Measurements from ENCODE around the gene SUPT5H.
A peak's percentile ranks its signal among the peaks of the same experiment; 100 is the strongest.
"Not testable (repeated sequence)": the region's sequence is repeated elsewhere in the genome, so short reads cannot be mapped to it uniquely, and the experiment has no call there.

The SUPT5H gene

GRCh38 chr19:39465956-39466747 is 20.8 kb downstream of the SUPT5H start:
- no peak for DNase-seq (ENCODE audit: low read depth)

GRCh38 chr19:39467941-39468340 is 22.6 kb downstream of the SUPT5H start:
- no peak for DNase-seq (ENCODE audit: low read depth)

GRCh38 chr19:39469036-39469435 is 23.7 kb downstream of the SUPT5H start:
- no peak for DNase-seq (ENCODE audit: low read depth)

- DNase-seq (ENCODE audit: low read depth) = no peak
Observed at GRCh38 chr19:39469567-39469966, 24.2 kb downstream of the SUPT5H start.

- no peak for DNase-seq (ENCODE audit: low read depth)
Observed at GRCh38 chr19:39470724-39471339, 25.4 kb downstream of the SUPT5H start.

- no peak for DNase-seq (ENCODE audit: low read depth)
Observed at GRCh38 chr19:39471756-39472536, 26.6 kb downstream of the SUPT5H start.

- DNase-seq (ENCODE audit: low read depth) = no peak
Observed at GRCh38 chr19:39472746-39473442, 27.5 kb downstream of the SUPT5H start.

- no peak for DNase-seq (ENCODE audit: low read depth)
Observed at GRCh38 chr19:39473443-39473960, 28.1 kb downstream of the SUPT5H start.

GRCh38 chr19:39474139-39474620 is 28.8 kb downstream of the SUPT5H start:
- no peak for DNase-seq (ENCODE audit: low read depth)

GRCh38 chr19:39475748-39476147 is 30.4 kb downstream of the SUPT5H start:
- DNase-seq (ENCODE audit: low read depth) = no peak

- DNase-seq (ENCODE audit: low read depth) = not testable (repeated sequence)
Observed at GRCh38 chr19:39479319-39479801, 34.0 kb downstream of the SUPT5H start.

GRCh38 chr19:39479916-39480315 is 34.5 kb downstream of the SUPT5H start:
- no peak for DNase-seq (ENCODE audit: low read depth)

- peak; percentile 46 for DNase-seq (ENCODE audit: low read depth)
Observed at GRCh38 chr19:39480337-39481228, 35.2 kb downstream of the SUPT5H start, which contains the start of gene TIMM50. Gene TIMM50 (plus strand): TSS chr19:39480838. CDS start chr19:39480854, 16 bp downstream.

- no peak for DNase-seq (ENCODE audit: low read depth)
Observed at GRCh38 chr19:39481229-39481545, 35.8 kb downstream of the SUPT5H start.

GRCh38 chr19:39481676-39482075 is 36.3 kb downstream of the SUPT5H start:
- no peak for DNase-seq (ENCODE audit: low read depth)

GRCh38 chr19:39483141-39483540 is 37.8 kb downstream of the SUPT5H start:
- DNase-seq (ENCODE audit: low read depth) = no peak

- no peak for DNase-seq (ENCODE audit: low read depth)
Observed at GRCh38 chr19:39489756-39490155, 44.4 kb downstream of the SUPT5H start.

- DNase-seq (ENCODE audit: low read depth) = no peak
Observed at GRCh38 chr19:39492225-39492624, 46.8 kb downstream of the SUPT5H start.

GRCh38 chr19:39492788-39493187 is 47.4 kb downstream of the SUPT5H start:
- no peak for DNase-seq (ENCODE audit: low read depth)

GRCh38 chr19:39494661-39495060 is 49.3 kb downstream of the SUPT5H start:
- DNase-seq (ENCODE audit: low read depth) = no peak

GRCh38 chr19:39496063-39496462 is 50.7 kb downstream of the SUPT5H start:
- DNase-seq (ENCODE audit: low read depth) = no peak
